MM.1S (cell line): ENCODE data around the gene TPCN2.

ENCODE experiments used
- EZH2 ChIP-seq: fragments of 300-600 bp; sonication (generic); optimal IDR thresholded peaks from 2 replicates; pipeline ENCODE3; 2017; ENCODE audit warnings: low read depth, mild to moderate bottlenecking, antibody characterized with exemption, low read length, mixed read lengths
- EZH2phosphoT487 ChIP-seq: fragments of 300-600 bp; sonication (generic); IDR thresholded peaks from 2 replicates; pipeline ENCODE4 v1.6.1; 2018; ENCODE audit warnings: antibody characterized with exemption, low read length
- TF ChIP-seq, protein P1 (sequence below): fragments of 300-600 bp; sonication (generic); IDR thresholded peaks from 2 replicates; pipeline ENCODE4 v1.5.1; 2016; ENCODE audit warnings: antibody characterized with exemption, low read length, mixed read lengths

DNA sequence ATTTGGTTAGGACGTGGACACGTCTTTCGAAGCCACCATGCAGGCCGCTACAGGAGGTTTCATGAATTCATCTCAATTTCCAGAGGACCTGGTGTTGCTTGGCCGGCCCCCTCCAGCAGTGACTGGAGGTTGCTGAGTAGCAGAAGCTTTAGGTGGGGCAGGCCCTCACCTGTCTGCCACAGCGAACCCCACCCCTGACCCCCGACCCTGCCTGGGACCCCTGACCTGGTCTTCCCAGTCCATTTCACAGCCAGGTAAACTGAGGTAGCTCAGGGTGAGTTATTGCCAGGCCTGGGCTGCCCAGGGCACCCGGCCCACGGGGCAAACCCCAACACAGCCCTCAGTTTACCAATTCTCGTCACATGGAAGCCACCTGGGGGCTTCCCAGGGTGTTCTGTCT lies 67.9 kb downstream of the TPCN2 start:
- TF ChIP-seq, protein P1, sequence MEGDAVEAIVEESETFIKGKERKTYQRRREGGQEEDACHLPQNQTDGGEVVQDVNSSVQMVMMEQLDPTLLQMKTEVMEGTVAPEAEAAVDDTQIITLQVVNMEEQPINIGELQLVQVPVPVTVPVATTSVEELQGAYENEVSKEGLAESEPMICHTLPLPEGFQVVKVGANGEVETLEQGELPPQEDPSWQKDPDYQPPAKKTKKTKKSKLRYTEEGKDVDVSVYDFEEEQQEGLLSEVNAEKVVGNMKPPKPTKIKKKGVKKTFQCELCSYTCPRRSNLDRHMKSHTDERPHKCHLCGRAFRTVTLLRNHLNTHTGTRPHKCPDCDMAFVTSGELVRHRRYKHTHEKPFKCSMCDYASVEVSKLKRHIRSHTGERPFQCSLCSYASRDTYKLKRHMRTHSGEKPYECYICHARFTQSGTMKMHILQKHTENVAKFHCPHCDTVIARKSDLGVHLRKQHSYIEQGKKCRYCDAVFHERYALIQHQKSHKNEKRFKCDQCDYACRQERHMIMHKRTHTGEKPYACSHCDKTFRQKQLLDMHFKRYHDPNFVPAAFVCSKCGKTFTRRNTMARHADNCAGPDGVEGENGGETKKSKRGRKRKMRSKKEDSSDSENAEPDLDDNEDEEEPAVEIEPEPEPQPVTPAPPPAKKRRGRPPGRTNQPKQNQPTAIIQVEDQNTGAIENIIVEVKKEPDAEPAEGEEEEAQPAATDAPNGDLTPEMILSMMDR, result no peak
- TF ChIP-seq EZH2 (no peak), EZH2phosphoT487 (no peak)
